Left lung (tissue), 10 donors: ENCODE data around the gene CHTF8. TPM values are rescaled to one million over a fixed set of nuclear protein-coding genes. Genes with fewer than 3 reads are reported as not detected.
"Not testable (repeated sequence)": the region's sequence is repeated elsewhere in the genome, so short reads cannot be mapped to it uniquely, and the experiment has no call there.

Source experiments
- ATAC-seq: fragments of 200-7000 bp; cut with Tn5 transposase; one replicate; pipeline ENCODE4 v1.9.1; 2020; ENCODE audit warnings: moderate library complexity
- DNase-seq, 4 donors: peaks; one replicate each; pipeline ENCODE4 v3.0.0-alpha.2; 2013 to 2020
- H3K27ac ChIP-seq, 2 donors: fragments of 200-600 bp; sonication (generic) in 1 of 2; one replicate each; pipeline versions ENCODE4 v1.5.0 to v1.8.0; 2020 to 2021
- H3K27me3 ChIP-seq, 2 donors: fragments of 200-600 bp; sonication (generic) in 1 of 2; one replicate each; pipeline versions ENCODE4 v1.5.0 to v1.8.0; 2020 to 2021
- H3K36me3 ChIP-seq, 2 donors: fragments of 200-600 bp; sonication (generic) in 1 of 2; one replicate each; pipeline versions ENCODE4 v1.5.0 to v1.8.0; 2020 to 2021
- H3K4me1 ChIP-seq, 2 donors: fragments of 200-600 bp; one replicate each; pipeline ENCODE4 v1.8.0; 2021
- H3K4me3 ChIP-seq, 2 donors: fragments of 200-600 bp; sonication (generic) in 1 of 2; one replicate each; pipeline versions ENCODE4 v1.5.0 to v1.8.0; 2020 to 2021; ENCODE audit warnings: mild to moderate bottlenecking in 1 of 2
- H3K9me3 ChIP-seq, 2 donors: fragments of 200-600 bp; sonication (generic) in 1 of 2; one replicate each; pipeline versions ENCODE4 v1.5.0 to v1.8.0; 2020 to 2021
- CTCF ChIP-seq, 2 donors: fragments of 200-600 bp; sonication (generic) in 1 of 2; IDR thresholded peaks; one replicate each; pipeline versions ENCODE4 v1.5.0 to v1.8.0; 2021; ENCODE audit warnings: antibody characterized with exemption in 2 of 2
- intact Hi-C, 2 donors: fragments of 100-400 bp; cut with DNase I; formaldehyde crosslinking; loops; one replicate each; pipeline versions ENCODE4 v1.11.2 to v1.14.2; 2022
- polyA plus RNA-seq, 6 donors: library from polyadenylated mRNA; unstranded; fragments of 120-200 nt; gene quantifications; one replicate each; pipeline ENCODE4 v1.2.1, GENCODE V29; 2013; ENCODE audit not compliant: insufficient read length in 6 of 6
- total RNA-seq, 2 donors: library from RNA; stranded (reverse); fragmentation: NEBNext Ultra II Directional; extraction: Animal tissue kit (Norgen Biotek cat#: 25700); gene quantifications; one replicate each; pipeline ENCODE4 v1.2.1, GENCODE V29; 2021
- donor health status: DM: no; HTN: yes; CAD: no.
- donor health status: DM: no; HTN: no; CAD: no.

CHTF8 gene
- total and polyA plus RNA-seq, 8 donors = 93.4 to 142 (median 124) TPM

- peak in 1 of 4 donors; percentile 56 for DNase-seq
- Histone ChIP-seq H3K4me1 (peaks cover 4 to 42% of the 10 kb centered on the region in 2 donors), H3K36me3 (peaks cover 0 to 10% of the 10 kb centered on the region in 2 donors), H3K27ac (peak overlapping the region; percentile 88 to 90), H3K4me3 (peak overlapping the region; percentile 81 to 87), H3K9me3 (no peaks in the 10 kb centered on the region), H3K27me3 (no peaks in the 10 kb centered on the region)
- intact Hi-C loops = no loop called here
- TF ChIP-seq CTCF (IDR thresholded peaks at IDR 0.05) = no peak
- ATAC-seq = peak; percentile 30
Measured at GRCh38 chr16:69131167-69131838, 1.1 kb downstream of the CHTF8 start.

- H3K4me3 ChIP-seq = peak overlapping the region in 1 of 2 donors; percentile 87
- H3K4me1 ChIP-seq = peaks cover 4 to 44% of the 10 kb centered on the region in 2 donors
- no peak for TF ChIP-seq CTCF (IDR thresholded peaks at IDR 0.05)
- ATAC-seq = no peak
- H3K27me3 ChIP-seq = no peaks in the 10 kb centered on the region
- H3K27ac ChIP-seq = no peak overlapping the region
- intact Hi-C loops = no loop called here
- H3K9me3 ChIP-seq = no peaks in the 10 kb centered on the region
- peaks cover 0 to 10% of the 10 kb centered on the region in 2 donors for H3K36me3 ChIP-seq
- no peak for DNase-seq
Measured at GRCh38 chr16:69130461-69130860, 1.9 kb downstream of the CHTF8 start.

GRCh38 chr16:69127966-69128510 is 4.3 kb downstream of the CHTF8 start:
- TF ChIP-seq CTCF (IDR thresholded peaks at IDR 0.05) = no peak
- no peak for DNase-seq
- Histone ChIP-seq H3K4me3 (no peak overlapping the region), H3K27me3 (no peaks in the 10 kb centered on the region), H3K27ac (no peak overlapping the region), H3K4me1 (peaks cover 0 to 27% of the 10 kb centered on the region in 2 donors), H3K9me3 (no peaks in the 10 kb centered on the region), H3K36me3 (peaks cover 0 to 15% of the 10 kb centered on the region in 2 donors)
- ATAC-seq = no peak
- intact Hi-C loops = no loop called here

- intact Hi-C loops, H3K27ac ChIP-seq, H3K27me3 ChIP-seq, H3K9me3 ChIP-seq, DNase-seq, H3K4me3 ChIP-seq, ATAC-seq: not testable (repeated sequence)
- H3K4me1 ChIP-seq = peaks cover 0 to 25% of the 10 kb centered on the region in 2 donors
- H3K36me3 ChIP-seq = peaks cover 0 to 15% of the 10 kb centered on the region in 2 donors
Measured at GRCh38 chr16:69126801-69127200, 5.6 kb downstream of the CHTF8 start.

GRCh38 chr16:69126221-69126620 is 6.2 kb downstream of the CHTF8 start:
- H3K27me3 ChIP-seq = no peaks in the 10 kb centered on the region
- no peak for ATAC-seq
- no peaks in the 10 kb centered on the region for H3K9me3 ChIP-seq
- H3K27ac ChIP-seq = no peak overlapping the region
- H3K4me3 ChIP-seq = no peak overlapping the region
- H3K4me1 ChIP-seq = peaks cover 0 to 23% of the 10 kb centered on the region in 2 donors
- no peak for TF ChIP-seq CTCF (IDR thresholded peaks at IDR 0.05)
- peaks cover 0 to 18% of the 10 kb centered on the region in 2 donors for H3K36me3 ChIP-seq
- intact Hi-C loops = no loop called here
- DNase-seq = no peak

GRCh38 chr16:69124961-69125360 is 7.4 kb downstream of the CHTF8 start:
- not testable (repeated sequence) for H3K27ac ChIP-seq, H3K9me3 ChIP-seq, H3K27me3 ChIP-seq, H3K4me3 ChIP-seq, ATAC-seq, DNase-seq
- peaks cover 0 to 30% of the 10 kb centered on the region in 2 donors for H3K36me3 ChIP-seq
- peaks cover 0 to 13% of the 10 kb centered on the region in 2 donors for H3K4me1 ChIP-seq
- intact Hi-C loops = loop anchor here in 1 of 2 donors (5.0 kb wide), 1 partner anchor 278 kb away; no protein-coding TSS in a partner anchor

GRCh38 chr16:69124406-69124805 is 8.0 kb downstream of the CHTF8 start:
- not testable (repeated sequence) for H3K4me1 ChIP-seq, H3K27me3 ChIP-seq, H3K4me3 ChIP-seq, DNase-seq, H3K9me3 ChIP-seq, H3K27ac ChIP-seq, ATAC-seq
- peaks cover 0 to 36% of the 10 kb centered on the region in 2 donors for H3K36me3 ChIP-seq
- intact Hi-C loops = loop anchor here in 1 of 2 donors (5.0 kb wide), 1 partner anchor 277 kb away; no protein-coding TSS in a partner anchor
